ENCODE measurements around the gene PEX5L. TPM values are rescaled to one million over a fixed set of nuclear protein-coding genes. Genes with fewer than 3 reads are reported as not detected.

The PEX5L gene
- total and polyA plus RNA-seq, 8 donors, result 0.08 to 2.4 TPM; not detected in 6

DNA sequence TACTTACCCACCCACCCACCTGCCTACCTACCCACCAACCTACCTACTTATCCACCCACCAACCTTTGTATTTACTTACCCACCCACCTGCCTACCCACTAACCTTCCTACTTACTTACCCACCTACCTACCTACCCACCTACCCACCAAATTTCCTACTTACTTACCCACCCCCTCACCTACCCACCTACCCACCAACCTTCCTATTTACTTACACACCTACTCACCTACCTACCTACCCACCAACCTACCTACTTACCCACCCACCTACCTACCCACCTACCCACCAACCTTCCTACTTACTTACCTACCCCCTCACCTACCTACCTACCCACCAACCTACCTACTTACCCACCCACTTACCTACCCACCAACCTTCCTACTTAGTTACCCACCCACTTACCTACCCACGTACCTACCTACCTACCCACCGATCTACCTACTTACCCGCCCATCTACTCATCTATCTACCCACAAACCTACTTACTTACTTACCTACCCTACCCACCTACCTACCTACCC lies 204.3 kb downstream of the PEX5L start:
- no peak overlapping the region for H3K27ac ChIP-seq
- 90 to 98% (median 94%) methylated on average over 3 of the region's 3 CpGs for WGBS, 5 donors
- H3K4me1 ChIP-seq, result no peaks in the 10 kb centered on the region
- H3K36me3 ChIP-seq, result no peaks in the 10 kb centered on the region
- no peak overlapping the region for H3K4me3 ChIP-seq
- TF ChIP-seq POLR2AphosphoS5 (IDR thresholded peaks at IDR 0.05) (no peak), POLR2A (IDR thresholded peaks at IDR 0.05) (no peak), EP300 (IDR thresholded peaks at IDR 0.05) (no peak), CTCF (IDR thresholded peaks at IDR 0.05) (no peak)
- intact Hi-C loops (cut with DNase I; ENCODE audit: low total_unique reads), result no loop called here
- no peaks in the 10 kb centered on the region for H3K27me3 ChIP-seq
- H3K9me3 ChIP-seq, result no peaks in the 10 kb centered on the region
- no peak for DNase-seq

- no peak for TF ChIP-seq CTCF (IDR thresholded peaks at IDR 0.05)
- no peak for TF ChIP-seq POLR2A (IDR thresholded peaks at IDR 0.05)
- Histone ChIP-seq H3K4me1 (peaks cover 0 to 9% (median 0%) of the 10 kb centered on the region in 4 donors), H3K27ac (no peak overlapping the region), H3K9me3 (no peaks in the 10 kb centered on the region), H3K27me3 (no peaks in the 10 kb centered on the region), H3K4me3 (no peak overlapping the region), H3K36me3 (no peaks in the 10 kb centered on the region)
- no peak for DNase-seq
- WGBS, 5 donors, result 51 to 69% (median 55%) methylated on average over 5 of the region's 5 CpGs
- intact Hi-C loops (cut with DNase I; ENCODE audit: low total_unique reads), result no loop called here
These were observed 207.3 kb downstream of the PEX5L start for GRCh38 chr3:179829401-179829800.

GRCh38 chr3:179828738-179829137 lies 208.0 kb downstream of the PEX5L start:
- Histone ChIP-seq H3K36me3 (no peaks in the 10 kb centered on the region), H3K9me3 (no peaks in the 10 kb centered on the region), H3K27ac (no peak overlapping the region), H3K4me3 (no peak overlapping the region), H3K27me3 (no peaks in the 10 kb centered on the region), H3K4me1 (peaks cover 0 to 9% (median 0%) of the 10 kb centered on the region in 4 donors)
- TF ChIP-seq CTCF (IDR thresholded peaks at IDR 0.05), result no peak
- no peak for TF ChIP-seq POLR2AphosphoS5 (IDR thresholded peaks at IDR 0.05)
- TF ChIP-seq EP300 (IDR thresholded peaks at IDR 0.05), result no peak
- TF ChIP-seq POLR2A (IDR thresholded peaks at IDR 0.05), result no peak
- intact Hi-C loops (cut with DNase I; ENCODE audit: low total_unique reads), result no loop called here
- 84 to 97% (median 92%) methylated on average over 2 of the region's 2 CpGs for WGBS, 5 donors
- no peak for DNase-seq

DNA sequence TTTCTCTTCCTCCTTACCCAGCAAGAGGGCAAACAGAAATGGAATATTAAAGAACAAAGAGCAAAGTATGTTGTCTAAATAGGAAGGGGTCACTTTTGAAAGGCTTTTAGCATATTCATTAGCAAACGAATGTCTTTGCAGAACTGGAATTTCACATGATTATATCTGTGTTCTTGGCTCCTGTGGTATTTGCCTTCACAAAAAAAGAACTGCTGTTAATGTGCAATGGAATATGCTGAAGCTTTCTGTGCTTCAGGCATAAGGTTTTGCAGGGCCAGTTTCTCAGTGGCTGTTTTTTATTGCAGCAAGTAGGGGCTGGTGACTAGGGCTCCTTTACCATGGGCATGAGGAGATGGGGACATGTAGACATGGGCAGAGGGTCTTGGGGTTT lies 210.5 kb downstream of the PEX5L start:
- Histone ChIP-seq H3K4me3 (no peak overlapping the region), H3K36me3 (no peaks in the 10 kb centered on the region), H3K9me3 (no peaks in the 10 kb centered on the region), H3K4me1 (peaks cover 0 to 9% (median 0%) of the 10 kb centered on the region in 4 donors), H3K27ac (no peak overlapping the region), H3K27me3 (no peaks in the 10 kb centered on the region)
- TF ChIP-seq EP300 (IDR thresholded peaks at IDR 0.05) (no peak), CTCF (IDR thresholded peaks at IDR 0.05) (no peak), POLR2A (IDR thresholded peaks at IDR 0.05) (no peak), POLR2AphosphoS5 (IDR thresholded peaks at IDR 0.05) (no peak)
- intact Hi-C loops (cut with DNase I; ENCODE audit: low total_unique reads), result no loop called here
- 2 to 13% (median 8%) methylated on average over 1 of the region's 1 CpG for WGBS, 5 donors
- no peak for DNase-seq

Data from stomach (tissue), 9 donors.